Neural cell (in vitro differentiated cells): ENCODE results near the gene STX8.

Experiments
- CTCF ChIP-seq: fragments of 450-650 bp; IDR thresholded peaks from 2 replicates; pipeline ENCODE4 v1.5.1; 2014; ENCODE audit warnings: antibody characterized with exemption, mild to moderate bottlenecking, moderate library complexity; ENCODE audit not compliant: poor library complexity, severe bottlenecking
- EP300 ChIP-seq: fragments of 450-650 bp; conservative IDR thresholded peaks from 2 replicates; pipeline ENCODE4 v1.6.1; 2014; ENCODE audit warnings: antibody characterized with exemption, mild to moderate bottlenecking, moderate library complexity; ENCODE audit not compliant: poor library complexity, severe bottlenecking
- EZH2 ChIP-seq: fragments of 200-600, 300-800 bp; shearing (Covaris generic), sonication (generic); IDR thresholded peaks from 2 replicates; pipeline ENCODE4 v1.6.1; 2014; ENCODE audit warnings: antibody characterized with exemption, low read length, borderline replicate concordance, mild to moderate bottlenecking; ENCODE audit not compliant: insufficient read depth, poor library complexity, severe bottlenecking
- POLR2AphosphoS5 ChIP-seq: IDR thresholded peaks from 2 replicates; pipeline ENCODE4 v1.6.1; 2012
- RAD21 ChIP-seq: fragments of 450-650 bp; conservative IDR thresholded peaks from 2 replicates; pipeline ENCODE4 v1.6.1; 2014; ENCODE audit warnings: antibody characterized with exemption, mild to moderate bottlenecking, moderate library complexity
- REST ChIP-seq: IDR thresholded peaks from 2 replicates; pipeline ENCODE4 v1.6.1; 2012; ENCODE audit warnings: borderline replicate concordance
- TAF1 ChIP-seq: IDR thresholded peaks from 2 replicates; pipeline ENCODE4 v1.6.1; 2012; ENCODE audit warnings: low read depth

GRCh38 chr17:9356488-9356911, 219.1 kb downstream of the STX8 start:
- no peak for TF ChIP-seq TAF1
- no peak for TF ChIP-seq EZH2
- TF ChIP-seq CTCF: no peak
- no peak for TF ChIP-seq REST
- TF ChIP-seq EP300: no peak
- TF ChIP-seq RAD21: no peak
- TF ChIP-seq POLR2AphosphoS5: no peak
